ENCODE results near the gene PRRX2.

Gene PRRX2

DNA sequence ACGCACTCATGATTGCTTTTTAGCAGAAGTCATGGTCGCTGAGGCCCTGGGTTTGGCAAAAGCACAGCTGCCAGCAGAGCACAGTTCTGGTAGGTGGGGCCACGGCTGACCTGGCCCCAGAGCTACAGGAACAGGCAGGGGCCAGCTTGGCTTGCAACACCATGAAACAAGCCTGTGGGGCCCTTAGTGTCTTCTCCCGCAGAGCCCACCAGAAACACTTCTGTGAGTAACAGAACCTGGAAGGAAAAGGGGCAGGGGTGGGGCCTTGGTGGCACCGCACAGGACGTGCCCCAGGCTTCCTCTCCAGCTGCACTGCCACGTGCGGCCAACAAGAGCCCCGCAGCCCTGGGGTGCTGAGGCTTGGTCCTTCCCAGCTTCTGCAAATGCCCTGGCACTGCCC is 28.3 kb upstream of the PRRX2 start:
- no peak for DNase-seq

DNA sequence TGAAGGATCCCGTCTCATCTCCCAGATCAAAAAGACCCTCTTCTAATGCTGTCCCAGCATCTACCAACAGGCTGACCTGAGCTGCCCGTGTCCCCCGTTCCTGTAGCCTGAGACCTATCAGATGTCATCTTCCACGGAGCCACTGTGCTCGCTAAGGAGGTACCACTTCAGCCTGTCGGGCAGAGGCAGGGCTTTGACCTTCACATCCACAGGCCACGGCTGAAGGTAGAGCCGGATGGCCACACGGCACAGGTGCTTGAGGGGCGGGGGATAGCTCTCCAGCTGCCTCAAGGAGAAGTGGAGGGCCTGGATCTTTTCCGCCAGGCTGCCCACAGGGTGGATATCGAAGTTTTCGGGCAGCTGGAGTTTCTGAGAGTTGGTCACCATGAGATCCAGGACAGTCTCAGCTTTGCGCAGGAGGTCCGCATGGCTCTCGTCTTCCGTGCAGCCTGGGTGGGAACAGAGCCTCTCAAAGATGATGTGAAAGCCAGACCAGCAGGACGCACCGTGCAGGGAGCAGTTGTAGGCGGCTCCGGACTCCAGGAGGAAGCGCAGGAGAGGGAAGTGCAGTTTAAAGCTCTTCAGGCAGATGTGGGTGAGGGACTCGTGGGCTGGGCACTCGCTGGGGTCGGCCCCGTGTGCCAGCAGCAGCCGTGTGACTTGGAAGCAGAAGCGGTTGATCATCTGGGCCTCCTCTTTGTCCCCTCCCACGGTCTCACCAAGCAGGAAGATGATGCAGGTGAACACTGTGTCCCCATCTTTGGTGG is 27.6 kb upstream of the PRRX2 start:
- DNase-seq = no peak

GRCh38 chr9:129639034-129639630 is 26.3 kb upstream of the PRRX2 start:
- DNase-seq = no peak

- no peak for DNase-seq
Measured at GRCh38 chr9:129639756-129640085, 25.7 kb upstream of the PRRX2 start.

- no peak for DNase-seq
Measured at GRCh38 chr9:129640086-129640870, 25.2 kb upstream of the PRRX2 start.

DNA sequence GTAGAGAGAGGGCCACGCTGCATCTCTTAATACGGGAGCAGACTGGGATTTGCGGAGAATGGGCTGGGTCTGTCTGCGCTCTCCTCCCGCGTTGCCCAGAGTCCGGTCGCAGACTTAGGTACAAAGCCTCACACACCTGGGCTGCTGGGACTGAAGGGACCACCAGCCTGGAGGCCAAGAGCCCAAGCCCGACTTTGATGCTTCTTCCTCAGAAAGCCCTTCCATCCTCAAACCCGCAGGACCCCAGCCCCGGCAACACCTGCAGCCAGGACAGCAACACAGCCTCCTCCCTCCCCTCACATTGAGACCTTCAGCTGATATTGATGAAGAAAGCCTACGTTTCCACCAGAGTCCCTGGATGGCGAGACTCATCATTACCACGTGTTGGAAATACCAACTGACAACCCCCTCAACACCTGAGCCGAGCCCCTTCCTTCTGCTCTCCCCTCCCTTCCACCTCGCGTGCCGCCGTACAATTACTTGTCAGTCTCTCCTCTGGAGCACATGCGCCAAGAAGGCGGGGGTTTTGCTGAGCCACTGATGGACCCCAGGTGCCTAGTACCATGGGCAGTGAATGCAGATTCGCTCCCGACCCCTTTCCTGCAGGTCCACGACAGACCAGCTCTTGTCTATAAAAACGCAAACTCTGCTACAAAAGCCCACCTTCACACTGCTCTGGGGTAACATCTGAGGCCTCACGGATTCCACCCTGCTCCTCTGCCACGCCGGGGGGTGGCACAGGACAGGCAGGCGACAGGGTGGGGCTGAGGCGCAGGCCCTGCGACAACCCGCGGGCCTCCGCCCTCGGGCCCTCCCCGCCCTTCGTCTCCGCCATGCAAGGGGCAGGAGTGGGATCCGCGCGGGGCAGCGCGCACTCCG is 24.3 kb upstream of the PRRX2 start:
- no peak for DNase-seq

GRCh38 chr9:129641750-129642585 is 23.5 kb upstream of the PRRX2 start, which contains the start of gene ASB6:
ASB6 (minus strand) TSS chr9:129642151; CDS start chr9:129641999, 152 bp downstream.
- peak; percentile 94 for DNase-seq

GRCh38 chr9:129643706-129644105 is 21.7 kb upstream of the PRRX2 start:
- DNase-seq = no peak

- DNase-seq = no peak
Measured at GRCh38 chr9:129644365-129644764, 21.1 kb upstream of the PRRX2 start.

GRCh38 chr9:129644902-129645301 is 20.5 kb upstream of the PRRX2 start:
- no peak for DNase-seq

DNA sequence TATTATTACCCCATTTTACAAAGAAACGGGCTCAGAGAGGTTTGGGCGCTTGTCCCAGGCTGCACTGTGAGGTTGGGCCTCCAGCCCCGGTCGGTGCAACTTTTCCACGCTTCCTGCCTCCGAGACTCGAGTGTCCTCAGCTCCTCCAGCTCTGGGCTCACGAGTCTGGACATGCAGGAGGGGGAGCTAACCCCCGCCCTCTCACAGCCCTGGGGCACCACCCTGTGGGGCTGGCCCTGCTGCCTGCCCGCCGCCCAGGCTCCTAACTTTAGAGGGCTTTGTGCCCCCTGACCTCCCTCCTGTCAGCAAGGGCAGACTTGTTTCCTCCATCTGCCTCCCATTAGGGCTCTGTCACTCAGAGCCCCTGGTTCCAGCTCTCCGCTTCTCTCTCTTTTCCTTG is 19.2 kb upstream of the PRRX2 start:
- no peak for DNase-seq

DNA sequence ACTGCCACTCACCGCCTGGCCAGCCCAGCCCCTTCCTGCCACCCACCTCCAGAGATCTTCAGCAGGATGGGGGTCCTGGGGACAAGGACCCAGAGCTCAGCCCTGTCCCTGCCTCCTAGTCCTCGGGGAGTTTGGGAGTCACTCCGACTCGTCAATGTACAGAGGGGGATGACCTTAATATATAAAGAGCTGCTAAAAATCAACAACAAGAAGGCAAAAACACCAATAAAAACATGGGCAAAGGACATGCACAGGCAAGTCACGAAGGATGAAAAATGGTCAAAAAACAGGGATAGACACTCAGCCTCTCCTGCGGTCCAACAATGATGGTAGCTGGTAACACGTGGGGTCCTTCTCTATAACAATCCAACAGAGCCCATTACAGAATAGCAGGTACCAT is 18.8 kb upstream of the PRRX2 start:
- DNase-seq = no peak

DNA sequence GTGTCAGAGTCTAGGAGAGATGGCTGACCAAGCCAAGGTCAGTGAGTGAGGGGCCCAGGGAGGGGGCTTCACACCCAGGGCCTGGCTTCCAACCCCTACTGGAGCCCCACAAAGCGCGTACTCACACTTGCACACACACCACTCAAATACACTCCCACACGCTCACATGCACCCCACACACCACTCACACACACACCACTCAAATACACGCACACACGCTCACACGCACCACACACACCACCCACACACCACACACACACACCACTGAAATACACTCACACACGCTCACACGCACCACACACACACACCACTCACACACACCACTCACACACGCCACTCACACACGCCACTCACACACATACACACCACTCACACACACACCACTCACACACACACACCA is 17.8 kb upstream of the PRRX2 start:
- DNase-seq = no peak

DNA sequence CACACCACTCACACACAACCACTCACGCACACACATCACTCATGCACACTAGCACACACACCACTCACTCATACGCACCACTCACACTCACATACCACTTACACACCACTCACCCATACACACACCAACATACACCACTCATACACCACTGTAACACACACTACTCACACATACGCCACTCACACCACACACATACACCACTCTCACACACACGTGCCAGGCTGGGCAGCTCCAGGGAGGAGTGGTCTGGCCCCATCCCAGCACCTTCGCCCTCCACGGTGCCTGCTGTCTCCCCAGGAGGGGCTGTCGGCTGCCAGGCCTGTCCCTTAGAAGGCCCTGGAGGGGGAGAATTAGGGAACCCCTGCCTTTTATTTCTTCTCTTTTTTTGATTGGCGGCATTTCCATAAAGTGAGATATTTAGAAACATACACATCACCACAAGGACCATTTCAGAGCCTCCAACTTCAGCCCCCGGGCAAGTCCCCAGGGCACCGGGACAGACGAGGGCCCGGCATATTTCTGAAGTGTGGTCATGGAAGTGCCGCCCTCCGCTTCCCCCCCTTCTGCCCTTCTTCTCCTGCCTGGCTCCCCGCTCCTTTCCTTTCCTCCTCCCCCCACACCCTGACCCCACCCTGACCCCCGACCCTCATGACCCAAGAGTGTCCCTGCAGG is 17.2 kb upstream of the PRRX2 start:
- no peak for DNase-seq

GRCh38 chr9:129648764-129649115 is 16.7 kb upstream of the PRRX2 start:
- no peak for DNase-seq

- DNase-seq = no peak
Measured at GRCh38 chr9:129649726-129650679, 15.4 kb upstream of the PRRX2 start.

DNA sequence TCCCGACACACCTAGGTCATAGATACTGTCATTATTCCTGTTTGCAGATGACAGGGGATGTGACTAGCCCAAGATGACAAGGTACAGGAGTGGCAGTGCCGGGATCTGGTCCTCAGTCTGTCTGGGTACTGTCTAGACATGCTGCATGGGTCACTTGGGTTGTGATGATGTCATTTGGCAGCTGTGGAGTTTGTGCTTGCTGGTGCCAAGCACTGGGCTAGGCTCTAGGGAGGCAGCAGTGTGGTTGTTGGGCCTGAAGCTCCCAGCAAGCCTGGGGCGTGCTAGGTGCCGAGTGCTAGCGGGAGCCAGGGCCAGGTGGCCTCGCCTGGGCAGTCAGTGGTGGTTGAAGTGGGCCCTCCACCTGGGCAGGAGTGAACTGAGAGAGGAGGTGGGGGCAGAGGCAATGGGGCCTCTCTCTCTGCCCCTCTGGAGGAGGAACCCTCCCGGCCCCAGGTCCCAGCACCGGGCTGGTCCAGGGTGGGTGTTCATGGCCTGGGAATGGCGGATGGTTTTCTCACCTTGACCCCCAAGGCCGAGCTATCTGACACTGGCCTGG is 14.7 kb upstream of the PRRX2 start:
- DNase-seq = no peak

- no peak for DNase-seq
Measured at GRCh38 chr9:129653823-129654553, 11.5 kb upstream of the PRRX2 start.

DNA sequence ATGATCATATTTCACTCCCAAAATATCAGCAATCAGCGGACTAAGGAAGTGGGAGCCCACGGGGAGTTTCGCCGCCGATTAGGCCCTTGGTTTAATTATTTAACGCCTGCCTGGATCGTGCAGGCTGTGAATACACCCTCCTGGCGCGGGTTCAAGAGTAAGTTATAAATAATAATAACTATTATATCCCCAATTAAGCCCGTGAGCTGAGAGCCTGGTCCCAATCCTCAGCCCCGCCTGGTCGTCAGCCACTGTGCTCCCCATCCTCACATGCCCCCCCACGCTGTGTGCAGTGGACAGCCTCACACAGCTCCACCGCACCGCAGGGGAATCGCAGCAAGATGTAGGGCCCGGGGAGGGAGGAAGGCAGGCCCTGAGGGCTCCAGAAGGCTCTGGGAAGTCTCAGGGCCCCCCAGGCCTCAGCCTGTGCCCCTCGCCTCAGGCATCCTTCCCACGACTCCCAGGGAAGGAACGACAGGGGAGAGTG is 10.8 kb upstream of the PRRX2 start:
- no peak for DNase-seq

Data from CD4-positive, alpha-beta T cell treated with Interleukin-10 for 1 hour (primary cell).